Esophagus squamous epithelium (tissue), 4 donors: ENCODE results near the gene WDR87.

Source experiments
- POLR2A ChIP-seq, 4 donors: fragments of 450-650 bp; IDR thresholded peaks; one replicate each; pipeline ENCODE4 v1.6.1; 2017; ENCODE audit warnings: antibody characterized with exemption in 4 of 4, mild to moderate bottlenecking in 4 of 4, moderate library complexity in 3 of 4
- TF ChIP-seq, protein P1 (sequence below), 6 experiments: fragments of 450-650 bp in 4 of 6; fragments of 200-600 bp in 2 of 6; sonication (generic) in 2 of 6; IDR thresholded peaks; one replicate each; pipeline ENCODE4 v1.5.1; 2016 to 2019; ENCODE audit warnings: antibody characterized with exemption in 6 of 6, mild to moderate bottlenecking in 4 of 6, moderate library complexity in 4 of 6

DNA sequence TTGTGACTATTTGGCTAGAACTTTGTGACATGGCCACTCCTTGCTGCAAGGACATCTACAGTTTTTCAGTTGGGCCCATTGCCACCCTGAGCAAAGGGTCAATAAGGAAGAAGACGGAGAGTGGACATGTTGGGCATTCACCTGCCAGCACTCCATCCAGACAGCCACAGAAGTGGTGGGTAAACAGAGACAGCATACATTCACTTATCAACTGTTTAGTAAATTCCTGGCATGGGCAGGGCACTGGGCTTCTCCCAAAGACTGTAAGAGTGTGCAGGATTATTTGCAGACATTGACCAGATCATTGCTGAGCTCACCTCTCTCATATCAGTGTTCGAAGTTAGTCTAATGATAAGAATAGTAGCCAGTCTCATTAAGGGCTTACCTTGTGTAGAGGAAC, 29.8 kb upstream of the WDR87 start:
- TF ChIP-seq POLR2A (IDR thresholded peaks at IDR 0.05): no peak
- TF ChIP-seq, protein P1, sequence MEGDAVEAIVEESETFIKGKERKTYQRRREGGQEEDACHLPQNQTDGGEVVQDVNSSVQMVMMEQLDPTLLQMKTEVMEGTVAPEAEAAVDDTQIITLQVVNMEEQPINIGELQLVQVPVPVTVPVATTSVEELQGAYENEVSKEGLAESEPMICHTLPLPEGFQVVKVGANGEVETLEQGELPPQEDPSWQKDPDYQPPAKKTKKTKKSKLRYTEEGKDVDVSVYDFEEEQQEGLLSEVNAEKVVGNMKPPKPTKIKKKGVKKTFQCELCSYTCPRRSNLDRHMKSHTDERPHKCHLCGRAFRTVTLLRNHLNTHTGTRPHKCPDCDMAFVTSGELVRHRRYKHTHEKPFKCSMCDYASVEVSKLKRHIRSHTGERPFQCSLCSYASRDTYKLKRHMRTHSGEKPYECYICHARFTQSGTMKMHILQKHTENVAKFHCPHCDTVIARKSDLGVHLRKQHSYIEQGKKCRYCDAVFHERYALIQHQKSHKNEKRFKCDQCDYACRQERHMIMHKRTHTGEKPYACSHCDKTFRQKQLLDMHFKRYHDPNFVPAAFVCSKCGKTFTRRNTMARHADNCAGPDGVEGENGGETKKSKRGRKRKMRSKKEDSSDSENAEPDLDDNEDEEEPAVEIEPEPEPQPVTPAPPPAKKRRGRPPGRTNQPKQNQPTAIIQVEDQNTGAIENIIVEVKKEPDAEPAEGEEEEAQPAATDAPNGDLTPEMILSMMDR (IDR thresholded peaks at IDR 0.05): no peak
